ENCODE data around the gene TMEM178B. TPM values are rescaled to one million over a fixed set of nuclear protein-coding genes. Genes with fewer than 3 reads are reported as not detected.

TMEM178B gene
- total RNA-seq, 1 experiment from 2014 or later, result 0.39 TPM

DNA sequence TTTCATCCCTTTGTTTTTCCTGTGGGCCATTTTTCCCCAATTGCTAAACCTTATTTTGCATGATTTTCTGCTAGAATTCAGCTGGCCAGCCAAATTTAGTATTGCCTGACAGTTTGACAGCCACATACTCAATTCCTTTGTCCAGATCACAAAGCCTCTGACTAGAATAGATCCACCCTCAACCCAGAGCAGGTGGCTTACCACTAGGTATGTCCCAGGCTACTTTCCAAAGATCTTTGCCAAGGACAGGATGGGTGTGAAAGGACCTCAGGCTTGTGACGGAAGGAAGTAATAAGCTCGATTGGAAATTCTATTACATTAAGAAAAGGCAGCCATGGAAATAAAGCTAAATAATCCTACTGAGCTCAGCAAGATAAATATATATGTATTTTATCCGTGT is 426.7 kb downstream of the TMEM178B start:
- Histone ChIP-seq H3K27me3 (ENCODE audit: control insufficient read depth, insufficient read depth, low read length) (peaks cover 11% of the 10 kb centered on the region), H3K4me3 (ENCODE audit: low read depth in 2 of 2, low read length in 2 of 2) (no peak overlapping the region), H3K4me1 (ENCODE audit: control insufficient read depth, insufficient read depth, low read length) (no peaks in the 10 kb centered on the region), H3K36me3 (ENCODE audit: control insufficient read depth, insufficient read depth, low read length) (no peaks in the 10 kb centered on the region), H3K9me3 (ENCODE audit: control insufficient read depth, insufficient read depth, low read depth, low read length) (no peaks in the 10 kb centered on the region), H3K27ac (ENCODE audit: low read length) (no peak overlapping the region)
- ChIA-PET POLR2A (no interaction called here), CTCF (no interaction called here)
- ATAC-seq, result no peak
- TF ChIP-seq TCF7L2 (IDR thresholded peaks at IDR 0.05; ENCODE audit: low read depth, low read length) (no peak), POLR2AphosphoS5 (IDR thresholded peaks at IDR 0.05; ENCODE audit: low read depth, low read length) (no peak), SIN3A (IDR thresholded peaks at IDR 0.05; ENCODE audit: borderline replicate concordance, insufficient read depth, low read depth, low read length) (no peak)
- TF ChIP-seq, protein P1, sequence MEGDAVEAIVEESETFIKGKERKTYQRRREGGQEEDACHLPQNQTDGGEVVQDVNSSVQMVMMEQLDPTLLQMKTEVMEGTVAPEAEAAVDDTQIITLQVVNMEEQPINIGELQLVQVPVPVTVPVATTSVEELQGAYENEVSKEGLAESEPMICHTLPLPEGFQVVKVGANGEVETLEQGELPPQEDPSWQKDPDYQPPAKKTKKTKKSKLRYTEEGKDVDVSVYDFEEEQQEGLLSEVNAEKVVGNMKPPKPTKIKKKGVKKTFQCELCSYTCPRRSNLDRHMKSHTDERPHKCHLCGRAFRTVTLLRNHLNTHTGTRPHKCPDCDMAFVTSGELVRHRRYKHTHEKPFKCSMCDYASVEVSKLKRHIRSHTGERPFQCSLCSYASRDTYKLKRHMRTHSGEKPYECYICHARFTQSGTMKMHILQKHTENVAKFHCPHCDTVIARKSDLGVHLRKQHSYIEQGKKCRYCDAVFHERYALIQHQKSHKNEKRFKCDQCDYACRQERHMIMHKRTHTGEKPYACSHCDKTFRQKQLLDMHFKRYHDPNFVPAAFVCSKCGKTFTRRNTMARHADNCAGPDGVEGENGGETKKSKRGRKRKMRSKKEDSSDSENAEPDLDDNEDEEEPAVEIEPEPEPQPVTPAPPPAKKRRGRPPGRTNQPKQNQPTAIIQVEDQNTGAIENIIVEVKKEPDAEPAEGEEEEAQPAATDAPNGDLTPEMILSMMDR (IDR thresholded peaks at IDR 0.05), result no peak
- TF ChIP-seq, protein P2, sequence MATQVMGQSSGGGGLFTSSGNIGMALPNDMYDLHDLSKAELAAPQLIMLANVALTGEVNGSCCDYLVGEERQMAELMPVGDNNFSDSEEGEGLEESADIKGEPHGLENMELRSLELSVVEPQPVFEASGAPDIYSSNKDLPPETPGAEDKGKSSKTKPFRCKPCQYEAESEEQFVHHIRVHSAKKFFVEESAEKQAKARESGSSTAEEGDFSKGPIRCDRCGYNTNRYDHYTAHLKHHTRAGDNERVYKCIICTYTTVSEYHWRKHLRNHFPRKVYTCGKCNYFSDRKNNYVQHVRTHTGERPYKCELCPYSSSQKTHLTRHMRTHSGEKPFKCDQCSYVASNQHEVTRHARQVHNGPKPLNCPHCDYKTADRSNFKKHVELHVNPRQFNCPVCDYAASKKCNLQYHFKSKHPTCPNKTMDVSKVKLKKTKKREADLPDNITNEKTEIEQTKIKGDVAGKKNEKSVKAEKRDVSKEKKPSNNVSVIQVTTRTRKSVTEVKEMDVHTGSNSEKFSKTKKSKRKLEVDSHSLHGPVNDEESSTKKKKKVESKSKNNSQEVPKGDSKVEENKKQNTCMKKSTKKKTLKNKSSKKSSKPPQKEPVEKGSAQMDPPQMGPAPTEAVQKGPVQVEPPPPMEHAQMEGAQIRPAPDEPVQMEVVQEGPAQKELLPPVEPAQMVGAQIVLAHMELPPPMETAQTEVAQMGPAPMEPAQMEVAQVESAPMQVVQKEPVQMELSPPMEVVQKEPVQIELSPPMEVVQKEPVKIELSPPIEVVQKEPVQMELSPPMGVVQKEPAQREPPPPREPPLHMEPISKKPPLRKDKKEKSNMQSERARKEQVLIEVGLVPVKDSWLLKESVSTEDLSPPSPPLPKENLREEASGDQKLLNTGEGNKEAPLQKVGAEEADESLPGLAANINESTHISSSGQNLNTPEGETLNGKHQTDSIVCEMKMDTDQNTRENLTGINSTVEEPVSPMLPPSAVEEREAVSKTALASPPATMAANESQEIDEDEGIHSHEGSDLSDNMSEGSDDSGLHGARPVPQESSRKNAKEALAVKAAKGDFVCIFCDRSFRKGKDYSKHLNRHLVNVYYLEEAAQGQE (IDR thresholded peaks at IDR 0.05; ENCODE audit: insufficient read depth in 1 of 2, low read depth in 2 of 2, low read length in 1 of 2), result no peak
- in situ Hi-C loops (cut with HindIII; ENCODE audit: low pct_unique_long_range_greater_than_20kb, low sequenced_read_pairs) (no loop called here), intact Hi-C loops (cut with micrococcal nuclease; ENCODE audit: unreplicated experiment) (no loop called here)
- DNase-seq (ENCODE audit: low read depth, low spot score), result no peak
- BruUV-seq (replicated peaks), result no TSS peak

DNA sequence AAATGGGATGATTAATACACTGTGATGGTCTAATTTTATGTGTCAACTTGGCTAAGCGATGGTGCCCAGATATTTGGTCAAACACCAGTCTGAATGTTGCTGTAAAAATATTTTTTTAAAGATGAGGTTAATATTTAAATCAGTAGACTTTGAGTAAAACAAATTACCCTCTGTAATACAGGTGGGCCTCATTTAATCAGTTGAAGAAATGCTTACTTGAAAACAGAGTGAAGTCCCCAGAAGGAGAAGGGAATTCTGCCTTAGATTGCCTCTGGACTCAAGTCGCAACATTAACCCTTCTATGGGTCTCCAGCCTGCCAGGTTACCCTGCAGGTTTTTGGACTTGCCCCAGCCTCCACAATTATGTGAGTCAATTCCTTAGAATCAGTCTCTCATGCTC is 427.6 kb downstream of the TMEM178B start:
- Histone ChIP-seq H3K4me1 (ENCODE audit: control insufficient read depth, insufficient read depth, low read length) (no peaks in the 10 kb centered on the region), H3K9me3 (ENCODE audit: control insufficient read depth, insufficient read depth, low read depth, low read length) (no peaks in the 10 kb centered on the region), H3K27me3 (ENCODE audit: control insufficient read depth, insufficient read depth, low read length) (peaks cover 11% of the 10 kb centered on the region), H3K27ac (ENCODE audit: low read length) (no peak overlapping the region), H3K36me3 (ENCODE audit: control insufficient read depth, insufficient read depth, low read length) (no peaks in the 10 kb centered on the region), H3K4me3 (ENCODE audit: low read depth in 2 of 2, low read length in 2 of 2) (no peak overlapping the region)
- no TSS peak for BruUV-seq (replicated peaks)
- ChIA-PET CTCF (no interaction called here), POLR2A (no interaction called here)
- no peak for ATAC-seq
- TF ChIP-seq SIN3A (IDR thresholded peaks at IDR 0.05; ENCODE audit: borderline replicate concordance, insufficient read depth, low read depth, low read length), result no peak
- no peak for TF ChIP-seq TCF7L2 (IDR thresholded peaks at IDR 0.05; ENCODE audit: low read depth, low read length)
- TF ChIP-seq, protein P1 (IDR thresholded peaks at IDR 0.05), result no peak
- TF ChIP-seq, protein P2 (IDR thresholded peaks at IDR 0.05; ENCODE audit: insufficient read depth in 1 of 2, low read depth in 2 of 2, low read length in 1 of 2), result no peak
- no peak for TF ChIP-seq POLR2AphosphoS5 (IDR thresholded peaks at IDR 0.05; ENCODE audit: low read depth, low read length)
- intact Hi-C loops (cut with micrococcal nuclease; ENCODE audit: unreplicated experiment) (no loop called here), in situ Hi-C loops (cut with HindIII; ENCODE audit: low pct_unique_long_range_greater_than_20kb, low sequenced_read_pairs) (no loop called here)
- DNase-seq (ENCODE audit: low read depth, low spot score), result no peak

Data from Panc1 (cell line).